GM12872 (cell line): ENCODE results near the gene ADD3.

Experiments used
- TF ChIP-seq, protein P1 (sequence below): IDR thresholded peaks from 3 replicates; pipeline ENCODE4 v1.5.1; 2011; ENCODE audit warnings: low read depth, mild to moderate bottlenecking, low read length, moderate library complexity; ENCODE audit not compliant: insufficient read depth

ADD3 gene

DNA sequence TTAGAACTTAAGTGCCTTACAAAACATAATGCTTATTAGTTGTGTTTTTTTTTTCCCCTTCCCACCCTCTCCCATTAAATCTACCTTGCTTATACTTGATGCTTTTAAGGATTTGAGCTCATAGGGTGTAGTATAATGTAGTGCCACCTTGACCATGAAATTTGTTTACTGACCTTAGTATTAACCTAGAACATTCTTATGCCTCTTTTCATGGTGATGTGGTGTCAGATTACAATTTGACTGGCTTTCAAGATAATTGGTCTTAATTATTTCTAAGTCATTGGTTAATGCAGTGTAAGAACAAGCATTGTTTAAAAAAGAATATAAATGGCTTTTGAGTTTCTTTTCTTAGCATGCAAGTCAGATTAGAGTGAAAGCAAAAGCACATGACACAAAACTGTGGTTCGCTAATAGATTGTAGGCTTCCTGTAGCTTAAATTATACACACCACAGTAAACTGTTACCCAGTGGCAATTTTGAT is 61.8 kb downstream of the ADD3 start:
- TF ChIP-seq, protein P1, sequence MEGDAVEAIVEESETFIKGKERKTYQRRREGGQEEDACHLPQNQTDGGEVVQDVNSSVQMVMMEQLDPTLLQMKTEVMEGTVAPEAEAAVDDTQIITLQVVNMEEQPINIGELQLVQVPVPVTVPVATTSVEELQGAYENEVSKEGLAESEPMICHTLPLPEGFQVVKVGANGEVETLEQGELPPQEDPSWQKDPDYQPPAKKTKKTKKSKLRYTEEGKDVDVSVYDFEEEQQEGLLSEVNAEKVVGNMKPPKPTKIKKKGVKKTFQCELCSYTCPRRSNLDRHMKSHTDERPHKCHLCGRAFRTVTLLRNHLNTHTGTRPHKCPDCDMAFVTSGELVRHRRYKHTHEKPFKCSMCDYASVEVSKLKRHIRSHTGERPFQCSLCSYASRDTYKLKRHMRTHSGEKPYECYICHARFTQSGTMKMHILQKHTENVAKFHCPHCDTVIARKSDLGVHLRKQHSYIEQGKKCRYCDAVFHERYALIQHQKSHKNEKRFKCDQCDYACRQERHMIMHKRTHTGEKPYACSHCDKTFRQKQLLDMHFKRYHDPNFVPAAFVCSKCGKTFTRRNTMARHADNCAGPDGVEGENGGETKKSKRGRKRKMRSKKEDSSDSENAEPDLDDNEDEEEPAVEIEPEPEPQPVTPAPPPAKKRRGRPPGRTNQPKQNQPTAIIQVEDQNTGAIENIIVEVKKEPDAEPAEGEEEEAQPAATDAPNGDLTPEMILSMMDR: no peak

DNA sequence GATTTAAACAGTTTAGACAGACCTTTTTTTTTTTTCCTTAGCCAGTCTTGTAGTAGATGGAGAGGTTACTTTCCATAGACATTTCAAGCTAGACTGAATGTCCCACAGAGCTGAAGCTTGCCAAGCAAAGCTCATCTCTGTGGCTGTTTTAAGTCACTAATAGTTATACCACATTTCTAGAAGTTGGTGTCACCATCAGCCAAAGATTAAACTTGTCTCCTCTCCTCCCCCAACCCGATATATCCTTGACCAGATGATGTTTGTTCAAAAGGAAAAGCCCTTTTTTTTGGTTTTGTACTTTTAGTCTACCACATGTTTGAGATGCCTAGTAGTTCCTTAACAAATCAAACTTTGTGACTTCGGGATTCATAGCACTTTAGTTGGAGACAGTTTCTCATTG is 66.1 kb downstream of the ADD3 start:
- TF ChIP-seq, protein P1: no peak

DNA sequence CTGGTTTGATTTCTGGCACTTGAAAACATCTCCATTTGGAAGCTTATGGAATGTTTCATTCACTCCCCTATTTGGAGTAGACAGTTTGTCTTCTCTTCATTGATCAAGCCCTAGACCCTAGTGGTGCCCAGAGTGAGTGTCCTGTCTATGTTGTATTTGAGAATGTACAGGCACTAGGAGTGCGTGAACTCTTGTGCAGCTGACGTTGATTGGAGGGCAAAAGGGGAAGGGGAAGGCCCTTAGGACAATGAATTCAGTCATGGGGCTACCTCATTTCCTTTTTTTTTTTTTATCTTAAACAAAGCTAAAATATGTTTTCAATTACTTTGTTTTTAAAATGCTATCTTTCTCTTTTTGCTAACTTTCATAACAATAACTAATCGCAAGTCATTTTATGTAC is 66.5 kb downstream of the ADD3 start:
- TF ChIP-seq, protein P1: no peak

DNA sequence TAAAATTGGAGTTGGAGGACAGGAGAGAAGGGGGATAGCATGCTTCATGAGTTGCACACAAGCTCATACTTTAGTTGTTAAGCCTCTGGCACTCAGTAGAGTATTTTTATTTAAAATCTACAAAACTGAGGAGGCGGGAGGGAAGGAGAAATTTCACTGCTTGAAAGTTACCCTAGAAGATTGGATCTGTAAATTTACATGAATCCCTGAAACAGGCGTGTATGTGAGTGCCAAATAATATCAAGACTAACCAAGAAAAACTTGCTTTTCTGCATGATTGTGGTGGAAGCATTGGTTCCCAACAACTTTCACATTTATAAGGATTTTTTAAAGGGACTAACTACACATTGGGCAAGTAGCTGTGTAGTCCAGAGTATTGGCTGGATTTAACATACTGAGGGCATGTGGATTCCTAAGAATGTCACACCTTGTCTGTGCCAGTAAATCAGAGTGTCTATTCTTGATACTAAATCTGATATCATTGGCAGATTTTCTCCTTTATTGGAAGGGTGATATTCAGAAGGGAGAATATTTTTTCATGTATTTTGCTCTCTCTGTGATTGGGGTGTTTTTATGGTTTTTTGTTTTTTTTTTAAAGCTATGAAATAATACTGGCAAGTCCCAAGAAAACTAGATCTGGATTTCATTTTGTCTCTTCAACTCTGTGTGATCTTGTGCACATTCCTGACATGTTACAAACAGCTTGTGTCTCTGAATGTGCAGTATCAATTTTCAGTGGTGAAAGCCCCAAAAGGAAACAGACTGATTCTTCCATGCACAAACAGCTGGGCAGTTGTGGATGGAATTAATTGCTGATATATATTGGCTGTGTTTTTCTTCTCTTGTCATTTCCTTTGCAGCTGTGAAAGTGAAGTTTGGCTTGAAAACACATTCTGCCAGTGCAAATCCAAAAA is 67.2 kb downstream of the ADD3 start:
- TF ChIP-seq, protein P1: no peak

DNA sequence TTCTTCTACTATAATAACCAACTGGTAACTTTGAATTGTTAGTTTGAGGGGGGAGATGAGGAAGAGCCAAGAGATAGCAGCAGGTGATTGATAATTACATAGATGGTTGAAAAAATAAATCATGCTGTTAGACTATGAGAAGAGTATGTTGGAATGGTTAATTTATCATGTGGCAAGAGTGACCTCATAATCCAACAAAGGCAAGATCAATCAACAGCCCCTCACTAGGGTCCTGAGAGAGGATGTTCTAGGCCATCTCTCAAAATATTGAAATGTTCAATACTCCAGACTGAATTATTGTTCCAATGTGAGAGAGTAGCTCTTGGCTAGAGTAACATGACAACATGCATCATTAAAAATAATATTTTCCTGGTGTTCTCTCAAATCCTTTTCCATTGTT is 67.9 kb downstream of the ADD3 start:
- TF ChIP-seq, protein P1: no peak

DNA sequence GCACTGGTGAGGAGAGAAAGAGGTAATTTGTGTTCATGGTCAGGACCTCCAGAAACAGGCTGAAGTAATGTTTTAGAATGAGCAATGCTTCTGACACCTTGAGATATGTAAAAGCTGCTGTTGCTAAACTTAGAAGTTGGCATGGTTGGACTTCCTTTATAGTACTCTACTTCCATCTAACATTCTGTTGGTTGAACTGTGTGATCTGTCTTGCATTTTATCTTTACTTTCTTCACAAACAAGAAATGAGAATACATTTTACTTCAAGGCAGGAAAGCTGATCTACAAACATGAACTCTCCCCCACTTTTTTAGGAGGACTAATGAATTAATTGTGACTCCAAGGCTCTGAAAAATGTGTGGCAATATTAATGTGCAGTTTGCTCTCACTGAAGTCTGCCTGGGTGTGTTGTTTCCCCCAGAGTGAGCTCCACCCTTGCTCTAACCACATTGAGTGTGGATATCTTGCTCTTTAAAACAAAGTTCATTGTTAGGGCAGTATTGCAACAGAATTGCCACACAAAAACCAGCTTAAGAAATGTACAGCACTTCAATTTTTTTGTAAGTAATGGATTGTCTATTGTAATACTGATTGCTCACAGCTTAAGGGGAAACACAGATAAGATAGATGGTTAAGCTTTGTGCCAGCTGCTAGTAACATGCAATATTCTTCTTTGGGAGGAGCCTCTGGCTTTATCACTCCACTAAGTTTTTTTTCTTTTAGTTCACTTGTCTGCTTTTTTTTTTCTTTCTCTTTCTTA is 69.0 kb downstream of the ADD3 start:
- TF ChIP-seq, protein P1: no peak

DNA sequence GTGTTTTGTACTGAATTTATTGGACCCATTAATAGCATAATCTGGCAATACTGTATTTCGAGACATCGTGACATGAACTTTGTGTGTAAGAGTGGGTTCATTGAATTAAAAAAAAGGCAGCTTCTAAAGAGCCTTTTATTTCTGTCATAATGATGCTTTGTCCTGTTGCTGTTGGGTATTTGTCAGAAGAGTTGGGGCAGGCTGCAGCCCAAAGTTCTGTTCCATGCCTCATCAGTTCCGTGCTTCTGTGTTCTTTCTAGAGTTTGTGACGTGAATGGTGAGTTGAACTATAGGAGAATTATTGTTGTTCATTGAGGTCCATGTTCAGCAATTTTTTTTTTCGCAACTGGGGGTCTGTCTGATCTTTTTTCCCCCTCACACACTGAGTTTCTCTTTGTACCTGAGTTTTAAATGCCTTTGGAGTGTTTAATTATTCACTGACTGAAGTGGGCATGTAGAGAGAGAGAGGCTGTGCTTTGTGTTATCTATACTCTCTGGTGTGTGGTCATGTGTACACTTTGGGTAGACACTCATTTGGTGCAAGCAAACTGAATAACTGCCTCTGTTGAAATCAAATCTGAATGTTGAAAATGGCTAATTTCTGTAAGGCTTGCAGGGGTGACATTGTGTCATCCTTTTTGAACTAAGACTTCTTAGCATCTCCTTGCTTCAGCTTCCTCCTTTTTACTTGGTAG is 69.8 kb downstream of the ADD3 start:
- TF ChIP-seq, protein P1: no peak
